Stimulated activated CD4-positive, alpha-beta T cell treated with anti-CD3 and anti-CD28 coated beads, Interleukin-12 subunit alpha, Interleukin-12 subunit beta, amount 100 ng/mL, for 48 hours (primary cell): ENCODE measurements around the gene PXMP4.
"Not testable (repeated sequence)": the region's sequence is repeated elsewhere in the genome, so short reads cannot be mapped to it uniquely, and the experiment has no call there.

Experiments
- DNase-seq, 3 donors: peaks; one replicate each; pipeline ENCODE4 v3.0.0-alpha.2; 2020; ENCODE audit warnings: low read depth in 2 of 3, low spot score in 1 of 3

Gene PXMP4

DNA sequence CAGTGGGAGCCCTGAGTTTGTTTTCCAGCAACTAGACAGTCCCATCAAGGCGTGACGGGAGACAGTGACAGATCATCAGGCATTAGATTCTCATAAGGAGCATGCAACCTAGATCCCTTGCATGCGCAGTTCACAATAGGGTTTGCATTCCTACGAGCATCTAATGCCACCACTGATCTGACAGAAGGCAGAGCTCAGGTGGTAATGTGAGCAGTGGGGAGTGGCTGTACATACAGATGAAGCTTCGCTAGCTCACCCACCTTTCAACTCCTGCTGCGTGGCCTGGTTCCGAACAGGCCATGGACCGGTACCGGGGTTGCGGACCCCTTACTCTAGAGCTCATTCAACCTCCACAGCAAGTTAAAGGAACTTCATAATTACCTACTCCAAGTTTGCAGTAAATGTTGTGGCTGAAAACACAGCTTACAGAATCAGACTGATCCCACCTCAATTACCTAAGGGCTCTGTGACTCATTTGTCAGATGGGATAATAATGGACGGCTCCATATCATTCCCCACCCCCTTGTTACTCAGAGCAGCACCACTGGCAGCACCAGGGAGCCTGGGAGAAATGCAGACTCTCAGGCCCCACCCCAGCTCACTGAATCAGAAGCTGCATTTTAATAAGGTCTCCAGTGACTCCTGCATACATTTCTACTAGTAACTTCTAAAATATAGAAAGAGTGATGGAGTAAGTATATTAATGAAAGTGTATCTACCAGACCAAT lies 15.7 kb downstream of the PXMP4 start:
- no peak for DNase-seq

DNA sequence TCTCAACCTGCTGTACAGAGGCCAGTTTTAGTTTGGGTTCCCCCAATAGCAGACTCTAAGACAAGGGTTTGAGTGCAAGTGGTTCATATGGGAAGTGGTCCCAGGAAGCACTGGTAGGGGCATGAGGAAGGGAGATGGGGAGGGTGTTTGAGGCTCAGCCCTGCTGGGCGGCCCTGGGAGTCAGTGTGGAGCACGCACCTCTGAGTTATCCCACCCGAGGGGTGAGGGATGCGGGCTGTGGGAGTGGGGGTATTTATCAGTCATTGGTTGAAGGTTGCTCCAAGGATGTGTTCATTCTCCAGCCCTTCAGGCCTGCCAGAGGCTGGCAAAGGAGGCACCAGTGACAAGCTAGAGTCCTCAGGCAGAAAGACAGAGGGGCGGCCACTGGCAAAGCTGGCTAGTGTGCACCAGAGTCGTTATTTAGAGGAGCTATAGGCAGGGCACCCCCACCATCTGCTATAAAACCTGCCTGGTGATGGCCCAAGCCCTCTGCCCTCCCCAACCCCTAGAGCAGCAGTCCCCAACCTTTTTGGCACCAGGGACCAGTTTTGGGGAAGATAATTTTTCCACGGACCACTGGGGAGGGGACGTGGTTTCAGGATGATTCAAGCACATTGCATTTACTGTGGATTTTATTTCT lies 16.5 kb downstream of the PXMP4 start:
- no peak for DNase-seq

GRCh38 chr20:33702861-33703260 lies 17.2 kb downstream of the PXMP4 start:
- DNase-seq = no peak

GRCh38 chr20:33701629-33702450 lies 18.3 kb downstream of the PXMP4 start:
- no peak for DNase-seq

DNA sequence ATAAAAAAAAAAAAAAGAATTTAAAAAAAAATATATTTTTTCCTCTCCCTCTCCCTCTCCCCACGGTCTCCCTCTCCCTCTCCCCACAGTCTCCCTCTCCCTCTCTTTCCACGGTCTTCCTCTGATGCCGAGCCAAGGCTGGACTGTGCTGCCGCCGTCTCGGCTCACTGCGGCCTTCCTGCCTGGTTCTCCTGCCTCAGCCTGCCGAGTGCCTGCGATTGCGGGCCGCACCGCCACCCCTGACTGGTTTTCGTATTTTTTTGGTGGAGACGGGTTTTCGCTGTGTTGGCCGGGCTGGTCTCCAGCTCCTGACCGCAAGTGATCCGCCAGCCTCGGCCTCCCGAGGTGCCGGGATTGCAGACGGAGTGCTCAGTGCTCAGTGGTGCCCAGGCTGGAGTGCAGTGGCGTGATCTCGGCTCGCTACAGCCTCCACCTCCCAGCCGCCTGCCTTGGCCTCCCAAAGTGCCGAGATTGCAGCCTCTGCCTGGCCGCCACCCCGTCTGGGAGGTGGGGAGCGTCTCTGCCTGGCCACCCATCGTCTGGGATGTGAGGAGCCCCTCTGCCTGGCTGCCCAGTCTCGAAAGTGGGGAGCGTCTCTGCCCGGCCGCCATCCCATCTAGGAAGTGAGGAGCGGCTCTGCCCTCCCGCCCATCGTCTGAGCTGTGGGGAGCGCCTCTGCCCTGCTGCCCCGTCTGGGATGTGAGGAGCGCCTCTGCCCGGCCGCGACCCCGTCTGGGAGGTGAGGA lies 19.2 kb downstream of the PXMP4 start:
- DNase-seq = not testable (repeated sequence)

GRCh38 chr20:33698966-33699365 lies 21.1 kb downstream of the PXMP4 start:
- not testable (repeated sequence) for DNase-seq

GRCh38 chr20:33697129-33697528 lies 23.0 kb downstream of the PXMP4 start:
- DNase-seq = no peak

GRCh38 chr20:33696448-33696847 lies 23.7 kb downstream of the PXMP4 start:
- no peak for DNase-seq

DNA sequence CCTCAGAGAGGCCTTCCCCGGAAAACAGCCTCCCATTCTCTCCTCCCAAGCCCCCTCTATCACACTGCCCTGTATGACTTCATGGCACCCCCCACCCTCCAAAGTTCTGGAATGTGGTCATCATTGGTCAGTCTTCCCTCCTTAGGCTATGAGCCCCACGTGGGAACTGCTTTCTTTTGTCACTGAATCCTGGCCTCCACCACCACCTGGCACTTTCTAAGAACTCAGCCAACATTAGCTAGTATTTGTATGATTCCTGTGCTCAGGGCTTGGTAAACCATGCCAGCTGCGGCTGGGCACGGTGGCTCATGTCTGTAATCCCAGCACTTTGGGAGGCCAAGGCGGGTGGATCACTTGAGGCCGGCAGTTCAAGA lies 25.5 kb downstream of the PXMP4 start:
- no peak for DNase-seq

DNA sequence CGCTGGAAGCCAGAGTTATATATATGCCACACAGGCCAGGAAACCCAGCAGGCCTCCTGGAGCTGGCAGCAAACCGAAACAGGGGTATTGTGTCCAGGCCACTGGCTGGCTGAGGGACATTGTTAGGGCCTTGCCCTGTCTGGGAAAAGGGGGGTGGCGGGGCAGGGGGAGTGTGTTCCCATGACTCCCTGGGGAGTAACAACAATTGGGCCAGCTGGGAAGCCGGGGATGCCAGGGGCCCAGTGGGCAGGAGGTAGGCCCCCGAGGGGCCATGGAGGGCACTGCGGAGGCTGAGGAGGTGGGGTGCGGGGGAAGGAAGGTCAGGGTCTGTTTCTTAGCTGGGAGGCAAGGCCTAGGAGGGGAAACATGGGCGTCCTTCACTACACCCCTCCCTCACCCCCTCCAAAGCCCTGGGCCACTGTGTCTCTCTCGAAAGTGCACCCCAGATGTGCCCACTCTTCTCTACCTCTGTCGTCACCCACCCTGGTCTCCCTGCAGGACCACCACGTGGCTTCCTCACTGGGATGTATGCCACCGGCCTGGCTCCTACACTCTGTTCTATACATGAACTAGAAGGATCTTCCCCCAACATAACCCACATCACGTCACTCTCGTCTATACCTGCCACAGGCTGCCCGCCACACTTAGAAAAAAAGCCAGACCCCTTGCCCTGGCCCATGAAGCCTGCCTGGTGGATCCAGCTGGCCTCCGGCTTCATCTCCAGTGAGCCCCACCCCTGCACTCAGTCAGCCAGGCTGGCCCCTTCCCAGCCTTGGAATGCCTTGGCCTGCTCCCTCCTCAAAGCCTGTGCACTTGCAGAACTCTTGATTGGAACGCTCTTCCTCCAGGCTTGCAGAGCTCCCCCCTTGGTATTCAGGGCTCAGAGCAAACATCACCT lies 26.1 kb downstream of the PXMP4 start:
- DNase-seq = no peak

DNA sequence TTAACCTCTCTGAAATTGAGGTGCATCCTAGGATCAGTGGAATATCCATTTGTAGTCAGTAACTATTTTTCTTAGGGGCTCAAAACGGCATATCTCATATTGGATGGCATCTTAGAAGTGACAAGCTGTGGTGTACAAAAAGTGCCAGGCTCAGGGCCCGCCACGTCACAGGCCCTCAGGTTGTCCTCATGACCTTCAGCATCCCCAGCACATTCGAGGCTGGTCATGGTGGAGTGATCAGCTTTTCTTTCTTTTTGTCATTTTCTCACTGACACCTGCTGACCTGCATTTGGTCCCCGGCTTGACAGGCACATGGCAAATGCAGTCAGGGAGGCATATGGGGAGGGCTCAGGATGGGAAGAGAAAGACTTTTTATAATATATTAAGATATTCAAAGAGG lies 26.8 kb downstream of the PXMP4 start:
- no peak for DNase-seq

DNA sequence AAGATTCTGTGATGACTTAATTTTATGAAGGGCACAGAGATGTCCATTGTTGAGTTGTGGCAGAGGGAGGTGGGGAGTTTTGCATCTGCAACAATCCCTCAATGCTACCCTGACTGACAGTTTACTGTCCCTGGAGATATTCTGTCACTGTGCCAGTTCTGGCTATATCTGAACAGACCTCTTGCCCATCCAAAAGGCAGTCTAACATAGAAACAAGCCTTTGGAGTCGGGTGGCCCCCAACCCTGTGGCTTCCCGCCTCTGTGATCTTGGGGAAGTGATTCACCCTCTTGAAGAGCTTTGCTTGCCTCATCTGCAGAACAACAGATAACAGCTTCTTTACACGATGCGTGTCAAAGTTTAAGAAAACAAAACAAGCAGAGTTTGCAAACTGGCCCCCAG lies 30.1 kb downstream of the PXMP4 start:
- no peak for DNase-seq

DNA sequence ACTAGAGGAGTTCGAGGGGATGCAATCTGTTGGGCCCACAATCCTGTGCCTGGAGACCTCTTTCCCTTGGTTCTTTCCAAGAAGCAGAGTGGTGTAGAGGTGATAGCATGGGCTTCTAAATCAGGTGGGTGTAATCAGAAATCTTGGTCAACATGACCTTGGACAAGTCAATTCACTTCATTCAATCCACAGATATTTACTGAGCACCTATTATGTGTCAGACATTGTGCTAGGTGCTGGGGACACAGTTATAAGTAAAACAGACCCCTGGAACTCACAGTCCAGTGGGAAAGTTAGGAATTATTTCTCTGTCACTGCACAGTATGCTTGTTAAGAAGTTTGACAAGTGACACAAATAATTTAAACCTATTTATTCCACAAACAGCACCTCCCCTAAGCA lies 30.6 kb downstream of the PXMP4 start:
- DNase-seq = no peak

DNA sequence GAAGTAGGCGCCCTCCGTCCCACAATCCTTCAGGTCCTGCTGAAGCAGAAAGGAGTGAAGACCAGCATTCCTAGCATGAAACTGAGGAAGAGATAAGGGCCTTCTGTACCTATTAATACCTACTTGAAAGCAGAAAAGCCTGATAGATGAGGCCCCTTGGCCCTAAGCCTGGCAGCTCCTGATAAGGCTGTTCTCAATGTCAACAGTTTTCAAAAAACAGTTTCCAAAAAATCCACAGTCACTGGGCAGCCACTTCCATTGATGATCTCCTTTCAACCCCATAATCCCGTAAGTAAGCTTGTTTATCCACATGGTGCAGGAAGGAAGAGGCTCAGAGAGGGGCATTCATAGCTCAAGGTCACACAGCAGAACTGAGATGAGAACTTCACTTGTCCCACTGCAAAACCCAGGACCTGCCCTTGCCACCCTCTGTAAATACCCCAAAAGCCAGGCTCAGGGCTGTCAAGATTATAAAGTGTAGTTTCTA lies 31.1 kb downstream of the PXMP4 start:
- DNase-seq = no peak

- DNase-seq = no peak
These were observed 31.8 kb downstream of the PXMP4 start for GRCh38 chr20:33687993-33688937.

DNA sequence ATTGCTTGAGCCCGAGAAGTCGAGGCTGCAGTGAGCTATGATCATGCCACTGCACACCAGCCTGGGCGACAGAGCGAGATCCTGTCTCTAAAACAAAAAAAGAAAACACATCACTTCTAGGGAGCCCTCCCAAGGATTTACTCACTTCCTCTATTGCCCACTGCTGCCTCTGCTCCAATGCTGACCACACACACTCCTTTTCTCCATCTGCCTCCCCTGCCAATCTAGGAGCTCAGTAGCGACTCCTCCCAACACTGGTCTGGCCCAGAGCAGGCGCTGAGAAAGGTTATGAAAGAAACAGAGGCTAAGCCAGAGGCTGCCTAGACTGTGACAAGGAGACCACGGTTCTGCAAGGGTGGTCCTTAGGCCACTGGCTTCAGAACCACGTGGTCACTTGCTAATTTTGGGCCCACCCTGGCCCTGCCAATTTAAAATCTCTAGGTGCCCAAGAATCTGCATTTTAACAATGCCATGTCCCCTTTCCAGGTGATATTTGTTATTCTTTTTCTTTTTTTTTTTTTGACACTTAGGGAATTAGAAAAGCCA lies 32.7 kb downstream of the PXMP4 start:
- no peak for DNase-seq

DNA sequence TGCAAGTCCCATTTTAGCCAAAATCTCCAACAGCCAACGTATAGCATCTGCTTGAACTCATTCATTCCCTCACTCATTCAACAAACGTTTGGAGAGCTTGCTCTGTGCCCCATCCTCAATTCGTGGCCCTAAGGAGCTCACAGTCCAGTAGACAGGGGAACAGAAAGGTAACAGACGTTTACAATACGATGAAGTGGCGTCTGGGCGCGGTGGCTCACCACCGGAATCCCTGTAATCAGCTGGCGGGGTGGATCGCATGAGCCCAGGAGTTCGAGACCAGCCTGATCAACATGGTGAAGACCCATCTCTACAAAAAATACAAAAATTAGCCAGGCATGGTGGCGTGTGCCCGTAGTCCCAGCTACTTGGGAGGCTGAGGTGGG lies 33.1 kb downstream of the PXMP4 start:
- no peak for DNase-seq

- peak; percentile 91 to 96 (median 95) for DNase-seq
These were observed 33.8 kb downstream of the PXMP4 start, which contains the start of gene E2F1 for GRCh38 chr20:33686100-33686983. Gene E2F1 (minus strand): TSS chr20:33686385. CDS start chr20:33686264, 121 bp downstream.
